ENCODE results near the gene DOCK9.

DNA sequence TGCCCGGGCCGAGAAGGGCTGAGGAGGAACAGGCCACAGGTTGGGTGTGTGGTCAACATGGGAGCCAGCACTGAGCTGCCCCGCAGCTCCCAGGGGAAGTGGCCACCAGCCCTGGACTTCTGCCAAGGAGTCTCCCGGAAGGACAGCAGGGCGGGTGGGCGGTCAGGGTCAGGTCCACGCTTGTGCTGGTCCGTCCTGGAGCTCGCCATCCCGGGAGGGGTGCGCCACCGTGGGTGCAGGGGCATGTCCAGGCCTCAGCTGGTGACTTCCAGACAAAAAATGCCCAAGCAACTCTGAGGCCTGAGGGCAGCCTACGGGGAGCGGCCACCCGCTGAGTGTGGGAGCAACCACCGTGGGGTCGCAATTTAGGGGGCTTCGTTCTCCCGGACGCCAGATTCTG, 203.9 kb downstream of the DOCK9 start:
- TF ChIP-seq, protein P1, sequence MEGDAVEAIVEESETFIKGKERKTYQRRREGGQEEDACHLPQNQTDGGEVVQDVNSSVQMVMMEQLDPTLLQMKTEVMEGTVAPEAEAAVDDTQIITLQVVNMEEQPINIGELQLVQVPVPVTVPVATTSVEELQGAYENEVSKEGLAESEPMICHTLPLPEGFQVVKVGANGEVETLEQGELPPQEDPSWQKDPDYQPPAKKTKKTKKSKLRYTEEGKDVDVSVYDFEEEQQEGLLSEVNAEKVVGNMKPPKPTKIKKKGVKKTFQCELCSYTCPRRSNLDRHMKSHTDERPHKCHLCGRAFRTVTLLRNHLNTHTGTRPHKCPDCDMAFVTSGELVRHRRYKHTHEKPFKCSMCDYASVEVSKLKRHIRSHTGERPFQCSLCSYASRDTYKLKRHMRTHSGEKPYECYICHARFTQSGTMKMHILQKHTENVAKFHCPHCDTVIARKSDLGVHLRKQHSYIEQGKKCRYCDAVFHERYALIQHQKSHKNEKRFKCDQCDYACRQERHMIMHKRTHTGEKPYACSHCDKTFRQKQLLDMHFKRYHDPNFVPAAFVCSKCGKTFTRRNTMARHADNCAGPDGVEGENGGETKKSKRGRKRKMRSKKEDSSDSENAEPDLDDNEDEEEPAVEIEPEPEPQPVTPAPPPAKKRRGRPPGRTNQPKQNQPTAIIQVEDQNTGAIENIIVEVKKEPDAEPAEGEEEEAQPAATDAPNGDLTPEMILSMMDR (IDR thresholded peaks at IDR 0.05; ENCODE audit: poor library complexity) = no peak
- TF ChIP-seq EZH2phosphoT487 (IDR thresholded peaks at IDR 0.05; ENCODE audit: low read depth, severe bottlenecking, unreplicated experiment) (no peak), EZH2 (IDR thresholded peaks at IDR 0.05; ENCODE audit: borderline replicate concordance) (no peak)

Measured in hepatocyte (in vitro differentiated cells).